OCI-LY1 (cell line): ENCODE measurements around the gene NFYC.

ENCODE experiments used
- CTCF ChIP-seq: fragments of 200-600 bp; sonication (generic), shearing (Covaris generic); IDR thresholded peaks from 2 replicates; pipeline ENCODE4 v1.5.1; 2017; ENCODE audit warnings: mild to moderate bottlenecking, antibody characterized with exemption, low read length, moderate library complexity, mixed read lengths
- EZH2 ChIP-seq: fragments of 200-600 bp; sonication (generic), shearing (Covaris generic); IDR thresholded peaks from 2 replicates; pipeline ENCODE4 v1.8.0; 2017; ENCODE audit warnings: borderline replicate concordance, mixed run types, mild to moderate bottlenecking, antibody characterized with exemption, low read length, moderate library complexity, mixed read lengths

- TF ChIP-seq EZH2 (no peak), CTCF (no peak)
These were observed 55.0 kb downstream of the NFYC start for GRCh38 chr1:40746344-40747090.
